Transverse colon (tissue), 4 donors: ENCODE results near the gene AGPS. TPM values are rescaled to one million over a fixed set of nuclear protein-coding genes. Genes with fewer than 3 reads are reported as not detected.

Experiments
- DNase-seq: peaks from one replicate; pipeline ENCODE4 v3.0.0-alpha.2; 2019
- H3K27ac ChIP-seq, 4 donors: fragments of 200-600 bp; sonication (generic); 2 replicates each; pipeline ENCODE4 v1.5.1; 2016 to 2018; ENCODE audit warnings: inconsistent platforms in 4 of 4
- H3K27me3 ChIP-seq: fragments of 200-600 bp; sonication (generic); 2 replicates; pipeline ENCODE4 v1.5.1; 2017; ENCODE audit warnings: inconsistent platforms
- H3K36me3 ChIP-seq, 4 donors: fragments of 200-600 bp; sonication (generic); 2 replicates each; pipeline ENCODE4 v1.5.1; 2017 to 2019; ENCODE audit warnings: inconsistent platforms in 4 of 4
- H3K4me1 ChIP-seq, 4 donors: fragments of 200-600 bp; sonication (generic); 2 replicates each; pipeline ENCODE4 v1.5.1; 2017 to 2020; ENCODE audit warnings: inconsistent platforms in 4 of 4
- H3K4me3 ChIP-seq, 4 donors: fragments of 200-600 bp; sonication (generic); 1 replicate in 1 of 4; 2 replicates in 3 of 4; pipeline versions ENCODE4 v1.5.1 to v1.6.1; 2017 to 2019; ENCODE audit warnings: inconsistent platforms in 4 of 4
- H3K9me3 ChIP-seq, 2 donors: fragments of 200-600 bp; sonication (generic); 2 replicates each; pipeline ENCODE4 v1.5.1; 2017 to 2019; ENCODE audit warnings: inconsistent platforms in 2 of 2
- EP300 ChIP-seq: sonication (generic); formaldehyde crosslinking; IDR thresholded peaks from one replicate; pipeline ENCODE4 v1.6.1; 2017; ENCODE audit warnings: antibody characterized with exemption, low read depth
- POLR2A ChIP-seq: fragments of 450-650 bp; IDR thresholded peaks from one replicate; pipeline ENCODE4 v1.6.1; 2016; ENCODE audit warnings: antibody characterized with exemption, mild to moderate bottlenecking, moderate library complexity
- POLR2AphosphoS5 ChIP-seq, 3 donors: sonication (generic); formaldehyde crosslinking; IDR thresholded peaks; one replicate each; pipeline ENCODE4 v1.6.1; 2016; ENCODE audit warnings: antibody characterized with exemption in 3 of 3
- WGBS, 2 donors: methylation state at CpG; one replicate each; pipeline ENCODE4 v1.1.5; 2018; ENCODE audit warnings: low coverage in 1 of 2; 5-methylcytosine and 5-hydroxymethylcytosine counted together
- in situ Hi-C, 4 donors: fragments of 200-750 bp; cut with MboI; loops; one replicate each; pipeline versions ENCODE4 v1.15.0 to v1.15.1; 2017; ENCODE audit warnings: low sequenced_read_pairs in 3 of 4, low pct_ligation_motif_present in 1 of 4, low pct_unique_long_range_greater_than_20kb in 1 of 4
- intact Hi-C: fragments of 100-400 bp; cut with DNase I; formaldehyde crosslinking; loops from one replicate; pipeline ENCODE4 v1.15.1; 2023; ENCODE audit warnings: low total_unique reads
- total RNA-seq, 4 donors: library from RNA; depleted of rRNA; stranded (reverse); fragments of >200 nt; gene quantifications; one replicate each; pipeline ENCODE4 v1.1.0, GENCODE V29; 2016
- TF ChIP-seq, protein P1 (sequence below), 5 experiments: fragments of 200-600 bp in 3 of 5; fragments of 450-650 bp in 2 of 5; sonication (generic) in 3 of 5; IDR thresholded peaks; 1 replicate in 2 of 5; 2 replicates in 3 of 5; pipeline ENCODE4 v1.5.1; 2016 to 2017; ENCODE audit warnings: antibody characterized with exemption in 5 of 5, inconsistent platforms in 3 of 5, mild to moderate bottlenecking in 2 of 5, moderate library complexity in 1 of 5

AGPS gene
- total RNA-seq, 4 donors from 2014 or later = 15.0 to 81.6 (median 58.1) TPM

DNA sequence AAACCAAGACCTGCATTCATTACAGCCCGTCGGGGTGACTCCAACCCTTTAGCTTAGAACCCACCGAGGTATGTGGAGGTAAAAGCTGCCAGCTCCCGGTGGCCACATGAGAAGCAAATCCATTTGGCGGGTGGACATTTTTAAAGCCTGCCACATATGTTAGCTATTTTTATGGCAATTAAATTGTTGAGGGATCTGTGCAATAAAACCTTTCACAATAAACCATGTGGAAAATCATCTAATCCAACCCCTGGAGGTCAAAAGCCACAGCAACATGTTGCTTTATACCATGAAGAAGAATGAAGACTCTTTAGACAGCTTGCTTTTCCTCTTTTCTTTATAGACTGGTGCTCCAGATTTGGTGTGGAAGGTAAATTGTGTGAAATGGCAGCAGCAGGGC is 176.3 kb downstream of the AGPS start:
- no peaks in the 10 kb centered on the region for H3K36me3 ChIP-seq
- no peak overlapping the region for H3K27ac ChIP-seq
- 68 to 82% methylated on average over 5 of the region's 5 CpGs for WGBS, 2 donors
- intact Hi-C loops = no loop called here
- H3K4me3 ChIP-seq = no peak overlapping the region
- no peaks in the 10 kb centered on the region for H3K27me3 ChIP-seq
- in situ Hi-C loops = no loop called here
- H3K4me1 ChIP-seq = no peaks in the 10 kb centered on the region
- DNase-seq = no peak
- no peaks in the 10 kb centered on the region for H3K9me3 ChIP-seq
- no peak for TF ChIP-seq EP300
- no peak for TF ChIP-seq POLR2AphosphoS5 (IDR thresholded peaks at IDR 0.05)
- TF ChIP-seq, protein P1, sequence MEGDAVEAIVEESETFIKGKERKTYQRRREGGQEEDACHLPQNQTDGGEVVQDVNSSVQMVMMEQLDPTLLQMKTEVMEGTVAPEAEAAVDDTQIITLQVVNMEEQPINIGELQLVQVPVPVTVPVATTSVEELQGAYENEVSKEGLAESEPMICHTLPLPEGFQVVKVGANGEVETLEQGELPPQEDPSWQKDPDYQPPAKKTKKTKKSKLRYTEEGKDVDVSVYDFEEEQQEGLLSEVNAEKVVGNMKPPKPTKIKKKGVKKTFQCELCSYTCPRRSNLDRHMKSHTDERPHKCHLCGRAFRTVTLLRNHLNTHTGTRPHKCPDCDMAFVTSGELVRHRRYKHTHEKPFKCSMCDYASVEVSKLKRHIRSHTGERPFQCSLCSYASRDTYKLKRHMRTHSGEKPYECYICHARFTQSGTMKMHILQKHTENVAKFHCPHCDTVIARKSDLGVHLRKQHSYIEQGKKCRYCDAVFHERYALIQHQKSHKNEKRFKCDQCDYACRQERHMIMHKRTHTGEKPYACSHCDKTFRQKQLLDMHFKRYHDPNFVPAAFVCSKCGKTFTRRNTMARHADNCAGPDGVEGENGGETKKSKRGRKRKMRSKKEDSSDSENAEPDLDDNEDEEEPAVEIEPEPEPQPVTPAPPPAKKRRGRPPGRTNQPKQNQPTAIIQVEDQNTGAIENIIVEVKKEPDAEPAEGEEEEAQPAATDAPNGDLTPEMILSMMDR (IDR thresholded peaks at IDR 0.05) = no peak
- no peak for TF ChIP-seq POLR2A

DNA sequence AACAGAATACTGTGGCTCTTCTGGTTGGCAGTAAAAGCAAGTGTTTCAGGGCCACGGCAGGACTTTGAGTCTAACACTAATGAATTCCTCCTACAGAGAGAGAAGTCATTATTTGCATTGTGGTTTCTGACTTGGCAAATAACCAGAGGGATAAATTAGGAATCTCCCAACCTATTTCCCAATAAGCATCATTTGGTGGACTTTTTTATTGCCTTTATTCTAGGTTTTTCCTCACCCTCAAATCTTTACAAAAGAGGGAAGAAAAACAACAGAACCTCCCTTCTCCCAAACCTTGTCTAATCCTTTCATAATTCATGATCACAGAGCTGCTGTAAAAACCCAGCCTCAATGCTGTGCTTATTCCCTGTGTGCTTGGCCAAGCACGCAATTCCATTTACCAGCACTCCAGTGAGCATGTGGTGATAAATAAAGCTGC is 179.7 kb downstream of the AGPS start:
- no peaks in the 10 kb centered on the region for H3K27me3 ChIP-seq
- no peak for DNase-seq
- intact Hi-C loops (no loop called here), in situ Hi-C loops (no loop called here)
- H3K4me3 ChIP-seq = no peak overlapping the region
- TF ChIP-seq EP300 (no peak), POLR2AphosphoS5 (IDR thresholded peaks at IDR 0.05) (peak in 1 of 3 donors; percentile 24)
- 51 to 58% methylated on average over 2 of the region's 2 CpGs for WGBS, 2 donors
- no peaks in the 10 kb centered on the region for H3K4me1 ChIP-seq
- peak overlapping the region in 3 of 4 donors; percentile 18 to 62 (median 56) for H3K27ac ChIP-seq
- H3K9me3 ChIP-seq = no peaks in the 10 kb centered on the region
- H3K36me3 ChIP-seq = no peaks in the 10 kb centered on the region

DNA sequence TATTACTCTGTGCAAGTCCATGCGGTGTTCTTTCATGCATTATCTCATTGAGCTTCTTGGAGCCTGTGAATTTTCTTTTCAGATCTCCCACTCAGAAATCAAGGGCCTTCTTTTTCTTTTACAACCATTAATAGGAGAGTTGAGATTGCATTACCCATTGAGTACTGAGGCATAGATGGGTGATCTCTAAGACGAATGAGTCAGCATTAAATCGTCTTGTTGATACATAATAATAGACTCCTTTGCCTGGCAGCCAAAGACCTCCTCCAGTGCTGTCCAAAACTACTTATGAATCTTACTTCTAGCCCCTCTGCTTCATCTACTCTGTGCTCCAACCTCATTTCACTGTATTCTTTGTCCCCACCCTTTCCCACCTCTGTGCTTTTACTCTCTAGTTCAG is 180.5 kb downstream of the AGPS start:
- intact Hi-C loops = no loop called here
- peak overlapping the region in 2 of 4 donors; percentile 56 to 62 for H3K27ac ChIP-seq
- H3K4me1 ChIP-seq = no peaks in the 10 kb centered on the region
- H3K4me3 ChIP-seq = no peak overlapping the region
- 59 to 67% methylated on average over 3 of the region's 3 CpGs for WGBS, 2 donors
- H3K36me3 ChIP-seq = no peaks in the 10 kb centered on the region
- TF ChIP-seq EP300 (no peak), POLR2A (no peak), POLR2AphosphoS5 (IDR thresholded peaks at IDR 0.05) (no peak)
- TF ChIP-seq, protein P1 (IDR thresholded peaks at IDR 0.05) = no peak
- H3K9me3 ChIP-seq = no peaks in the 10 kb centered on the region
- in situ Hi-C loops = no loop called here
- no peaks in the 10 kb centered on the region for H3K27me3 ChIP-seq
- DNase-seq = no peak

DNA sequence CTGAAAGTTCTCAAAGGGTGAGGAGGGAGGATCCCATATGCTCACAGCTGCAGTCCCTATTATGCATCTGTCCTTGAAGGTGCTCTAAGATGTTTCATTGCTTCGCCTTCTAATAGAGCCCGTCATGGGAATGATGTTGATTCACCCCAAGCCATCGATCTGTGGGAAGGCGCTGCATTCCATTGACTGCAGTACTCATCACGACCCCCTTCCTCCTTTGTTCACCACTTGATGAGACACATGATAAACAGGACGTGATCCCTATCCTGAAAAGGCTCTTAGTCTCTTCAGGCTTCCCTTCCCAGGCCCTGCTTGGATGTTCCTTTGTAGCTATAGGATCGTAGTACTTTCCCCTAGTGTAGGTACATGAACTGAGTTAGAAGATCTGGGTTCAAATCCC is 181.8 kb downstream of the AGPS start:
- no peak overlapping the region for H3K4me3 ChIP-seq
- no peaks in the 10 kb centered on the region for H3K27me3 ChIP-seq
- H3K27ac ChIP-seq = no peak overlapping the region
- in situ Hi-C loops = no loop called here
- TF ChIP-seq, protein P1 (IDR thresholded peaks at IDR 0.05) = no peak
- TF ChIP-seq POLR2A = no peak
- no peak for TF ChIP-seq POLR2AphosphoS5 (IDR thresholded peaks at IDR 0.05)
- TF ChIP-seq EP300 = no peak
- no peak for DNase-seq
- no peaks in the 10 kb centered on the region for H3K9me3 ChIP-seq
- H3K36me3 ChIP-seq = no peaks in the 10 kb centered on the region
- 82 to 89% methylated on average over 5 to 7 of the region's 7 CpGs for WGBS, 2 donors
- intact Hi-C loops = no loop called here
- H3K4me1 ChIP-seq = peaks cover 0 to 2% (median 0%) of the 10 kb centered on the region in 4 donors

DNA sequence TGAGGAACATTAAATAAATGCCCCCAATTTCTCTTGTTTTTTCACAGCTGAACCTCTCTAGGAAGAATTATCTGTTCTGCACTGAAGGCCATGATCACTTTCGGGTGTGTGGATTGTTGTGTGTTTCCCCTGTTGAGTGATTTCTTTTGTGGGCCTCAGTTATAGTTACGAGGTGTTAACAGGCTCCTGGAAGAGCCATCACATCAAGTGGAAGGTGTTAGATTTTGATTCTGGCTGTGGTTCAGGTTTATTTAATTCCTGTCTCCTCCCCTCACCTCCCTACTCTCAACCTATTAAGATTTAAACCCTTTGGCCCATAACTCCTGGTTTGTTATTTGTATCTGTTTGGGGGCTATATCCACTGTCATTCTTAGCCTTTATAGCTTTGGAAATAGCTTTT is 182.8 kb downstream of the AGPS start:
- Histone ChIP-seq H3K4me3 (no peak overlapping the region), H3K27me3 (no peaks in the 10 kb centered on the region), H3K27ac (no peak overlapping the region), H3K36me3 (no peaks in the 10 kb centered on the region), H3K9me3 (no peaks in the 10 kb centered on the region), H3K4me1 (peaks cover 0 to 12% (median 2%) of the 10 kb centered on the region in 4 donors)
- TF ChIP-seq, protein P1 (IDR thresholded peaks at IDR 0.05) = no peak
- TF ChIP-seq EP300 = no peak
- TF ChIP-seq POLR2AphosphoS5 (IDR thresholded peaks at IDR 0.05) = no peak
- TF ChIP-seq POLR2A = no peak
- 82% methylated on average over 2 of the region's 2 CpGs; no CpG with 5 or more reads in 1 of the 2 donors for WGBS, 2 donors
- DNase-seq = no peak
- intact Hi-C loops = no loop called here
- in situ Hi-C loops = no loop called here
